HepG2 (cell line): Measurements from ENCODE around the gene CAPN13. TPM values are rescaled to one million over a fixed set of nuclear protein-coding genes. Genes with fewer than 3 reads are reported as not detected.

Experiments
- ELK4 ChIP-seq: sonication (generic); formaldehyde crosslinking; IDR thresholded peaks from 2 replicates; pipeline ENCODE4 v1.9.0; 2021; ENCODE audit warnings: missing genetic modification reagents, borderline replicate concordance
- GTF2F1 ChIP-seq: fragments of 150-350 bp; IDR thresholded peaks from 2 replicates; pipeline ENCODE4 v1.6.1; 2014; ENCODE audit warnings: low read length
- NFAT5 ChIP-seq: sonication (generic); formaldehyde crosslinking; IDR thresholded peaks from 2 replicates; pipeline ENCODE4 v1.4.0; 2020; ENCODE audit warnings: missing genetic modification reagents
- SNRNP70 ChIP-seq: fragments of 200-400 bp; formaldehyde crosslinking; IDR thresholded peaks from 2 replicates; pipeline ENCODE4 v1.6.1; 2017; ENCODE audit warnings: mild to moderate bottlenecking, low read depth, low read length, moderate library complexity
- ZBTB8A ChIP-seq: sonication (generic); formaldehyde crosslinking; IDR thresholded peaks from 2 replicates; pipeline ENCODE4 v1.4.0; 2020; ENCODE audit warnings: mild to moderate bottlenecking, low read depth, missing genetic modification reagents, borderline replicate concordance
- ZNF12 ChIP-seq: sonication (generic); formaldehyde crosslinking; IDR thresholded peaks from 2 replicates; pipeline ENCODE4 v1.5.0; 2020; ENCODE audit warnings: missing genetic modification reagents
- ZNF350 ChIP-seq: sonication (generic); formaldehyde crosslinking; IDR thresholded peaks from 2 replicates; pipeline ENCODE4 v1.4.0; 2020; ENCODE audit warnings: mild to moderate bottlenecking, low read depth, missing genetic modification reagents, borderline replicate concordance
- polyA plus RNA-seq, 8 experiments: library from polyadenylated mRNA; depleted of rRNA in 3 of 8; stranded (reverse) in 7 of 8; unstranded in 1 of 8; fragments of >200 nt; fragmentation: Illumina TruSeq in 4 of 8; extraction: Trizol in 4 of 8; gene quantifications; 2 replicates each; pipeline versions ENCODE4 v1.2.1 to v1.2.3, GENCODE V29; 2011 to 2016; ENCODE audit warnings: low read depth in 4 of 8, missing spikeins in 1 of 8, mixed read lengths in 1 of 8; ENCODE audit not compliant: insufficient read depth in 1 of 8
- total RNA-seq, 5 experiments: library from RNA; depleted of rRNA; stranded (reverse); fragments of >200 nt; fragmentation: Illumina TruSeq; extraction: Trizol; gene quantifications; 2 replicates each; pipeline ENCODE4 v1.2.3, GENCODE V29; 2016; ENCODE audit warnings: low read depth in 1 of 5
- TF ChIP-seq, protein P1 (sequence below): sonication (generic); formaldehyde crosslinking; IDR thresholded peaks from 2 replicates; pipeline ENCODE4 v1.4.0; 2020; ENCODE audit warnings: missing genetic modification reagents, borderline replicate concordance

CAPN13 gene
- total and polyA plus RNA-seq, 2 of the 13 experiments (the other 11 are each of a cell fraction or from before 2014, with no cell fraction given) = not detected

DNA sequence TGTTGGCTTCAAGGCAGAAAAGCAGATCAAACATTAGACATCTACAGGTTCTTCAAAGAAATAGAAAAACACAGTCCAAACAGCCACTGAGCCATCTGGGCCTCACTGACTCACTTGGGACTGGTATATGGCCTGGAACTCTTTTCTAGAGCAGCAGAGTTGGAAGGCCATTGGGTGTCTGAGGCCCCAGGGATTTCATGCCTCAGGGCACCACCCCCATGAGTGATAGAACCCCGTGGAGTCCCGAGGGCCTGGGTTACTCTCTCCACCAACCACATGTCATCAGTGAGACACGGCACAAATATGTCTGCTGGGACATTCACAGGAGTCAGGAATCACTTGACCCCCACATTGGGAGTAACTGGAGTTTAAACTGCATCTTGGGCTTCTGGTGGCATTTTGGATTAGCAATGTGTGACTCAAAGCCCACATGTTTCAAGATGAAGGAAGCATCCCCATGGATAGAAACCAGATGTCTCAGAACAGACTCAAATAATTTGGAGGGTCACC is 44.0 kb downstream of the CAPN13 start (continued):
- TF ChIP-seq, protein P1, sequence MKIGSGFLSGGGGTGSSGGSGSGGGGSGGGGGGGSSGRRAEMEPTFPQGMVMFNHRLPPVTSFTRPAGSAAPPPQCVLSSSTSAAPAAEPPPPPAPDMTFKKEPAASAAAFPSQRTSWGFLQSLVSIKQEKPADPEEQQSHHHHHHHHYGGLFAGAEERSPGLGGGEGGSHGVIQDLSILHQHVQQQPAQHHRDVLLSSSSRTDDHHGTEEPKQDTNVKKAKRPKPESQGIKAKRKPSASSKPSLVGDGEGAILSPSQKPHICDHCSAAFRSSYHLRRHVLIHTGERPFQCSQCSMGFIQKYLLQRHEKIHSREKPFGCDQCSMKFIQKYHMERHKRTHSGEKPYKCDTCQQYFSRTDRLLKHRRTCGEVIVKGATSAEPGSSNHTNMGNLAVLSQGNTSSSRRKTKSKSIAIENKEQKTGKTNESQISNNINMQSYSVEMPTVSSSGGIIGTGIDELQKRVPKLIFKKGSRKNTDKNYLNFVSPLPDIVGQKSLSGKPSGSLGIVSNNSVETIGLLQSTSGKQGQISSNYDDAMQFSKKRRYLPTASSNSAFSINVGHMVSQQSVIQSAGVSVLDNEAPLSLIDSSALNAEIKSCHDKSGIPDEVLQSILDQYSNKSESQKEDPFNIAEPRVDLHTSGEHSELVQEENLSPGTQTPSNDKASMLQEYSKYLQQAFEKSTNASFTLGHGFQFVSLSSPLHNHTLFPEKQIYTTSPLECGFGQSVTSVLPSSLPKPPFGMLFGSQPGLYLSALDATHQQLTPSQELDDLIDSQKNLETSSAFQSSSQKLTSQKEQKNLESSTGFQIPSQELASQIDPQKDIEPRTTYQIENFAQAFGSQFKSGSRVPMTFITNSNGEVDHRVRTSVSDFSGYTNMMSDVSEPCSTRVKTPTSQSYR (CRISPR knock-in tag) = no peak
- TF ChIP-seq ZNF12 (CRISPR knock-in tag) (no peak), ZNF350 (CRISPR knock-in tag) (no peak), ZBTB8A (CRISPR knock-in tag) (no peak), ELK4 (CRISPR knock-in tag) (no peak), GTF2F1 (no peak), NFAT5 (no peak), SNRNP70 (no peak)
